Panc1 (cell line): ENCODE data around the gene SRC.

Experiments
- POLR2AphosphoS5 ChIP-seq: IDR thresholded peaks from 2 replicates; pipeline ENCODE4 v1.6.1; 2012; ENCODE audit warnings: mild to moderate bottlenecking, low read depth, low read length, moderate library complexity
- TCF7L2 ChIP-seq: IDR thresholded peaks from 2 replicates; pipeline ENCODE4 v1.6.1; 2011; ENCODE audit warnings: mild to moderate bottlenecking, low read depth, low read length, inconsistent platforms
- TF ChIP-seq, protein P1 (sequence below): fragments of 450-650 bp; IDR thresholded peaks from 2 replicates; pipeline ENCODE4 v1.5.1; 2017; ENCODE audit warnings: mild to moderate bottlenecking
- TF ChIP-seq, protein P2 (sequence below), 2 experiments: IDR thresholded peaks; 2 replicates each; pipeline ENCODE4 v1.6.1; 2011 to 2012; ENCODE audit warnings: low read depth in 2 of 2, control low read depth in 1 of 2, low read length in 1 of 2, mild to moderate bottlenecking in 1 of 2, moderate library complexity in 1 of 2; ENCODE audit not compliant: insufficient read depth in 1 of 2

DNA sequence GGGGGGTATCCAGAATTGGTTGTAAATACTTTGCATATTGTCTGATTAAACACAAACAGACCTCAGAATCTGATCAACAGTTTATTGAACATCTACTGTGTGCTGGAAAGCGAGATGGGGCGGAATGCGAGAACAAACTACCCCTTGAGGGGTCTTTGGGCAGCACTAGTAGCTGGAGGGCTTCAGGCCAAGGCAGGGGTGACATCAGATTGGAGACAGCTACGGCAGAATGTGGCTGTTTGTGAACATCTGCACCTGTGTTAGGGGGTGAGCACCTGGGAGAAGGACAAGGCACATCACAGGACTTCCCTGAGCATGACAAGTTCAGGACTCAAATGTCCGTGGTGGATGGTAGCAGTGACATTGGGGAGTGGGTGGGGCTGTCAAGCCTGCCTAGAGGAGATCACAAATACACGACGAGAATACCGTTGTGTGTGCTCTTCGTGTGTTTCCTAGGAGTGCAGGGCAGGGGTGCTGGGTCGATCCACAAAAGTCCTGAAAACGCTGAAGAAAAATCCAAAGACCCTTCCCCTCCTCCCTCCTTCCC, 59.5 kb downstream of the SRC start:
- TF ChIP-seq, protein P1, sequence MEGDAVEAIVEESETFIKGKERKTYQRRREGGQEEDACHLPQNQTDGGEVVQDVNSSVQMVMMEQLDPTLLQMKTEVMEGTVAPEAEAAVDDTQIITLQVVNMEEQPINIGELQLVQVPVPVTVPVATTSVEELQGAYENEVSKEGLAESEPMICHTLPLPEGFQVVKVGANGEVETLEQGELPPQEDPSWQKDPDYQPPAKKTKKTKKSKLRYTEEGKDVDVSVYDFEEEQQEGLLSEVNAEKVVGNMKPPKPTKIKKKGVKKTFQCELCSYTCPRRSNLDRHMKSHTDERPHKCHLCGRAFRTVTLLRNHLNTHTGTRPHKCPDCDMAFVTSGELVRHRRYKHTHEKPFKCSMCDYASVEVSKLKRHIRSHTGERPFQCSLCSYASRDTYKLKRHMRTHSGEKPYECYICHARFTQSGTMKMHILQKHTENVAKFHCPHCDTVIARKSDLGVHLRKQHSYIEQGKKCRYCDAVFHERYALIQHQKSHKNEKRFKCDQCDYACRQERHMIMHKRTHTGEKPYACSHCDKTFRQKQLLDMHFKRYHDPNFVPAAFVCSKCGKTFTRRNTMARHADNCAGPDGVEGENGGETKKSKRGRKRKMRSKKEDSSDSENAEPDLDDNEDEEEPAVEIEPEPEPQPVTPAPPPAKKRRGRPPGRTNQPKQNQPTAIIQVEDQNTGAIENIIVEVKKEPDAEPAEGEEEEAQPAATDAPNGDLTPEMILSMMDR, result no peak
- TF ChIP-seq TCF7L2, result no peak
- TF ChIP-seq POLR2AphosphoS5, result no peak
- TF ChIP-seq, protein P2, sequence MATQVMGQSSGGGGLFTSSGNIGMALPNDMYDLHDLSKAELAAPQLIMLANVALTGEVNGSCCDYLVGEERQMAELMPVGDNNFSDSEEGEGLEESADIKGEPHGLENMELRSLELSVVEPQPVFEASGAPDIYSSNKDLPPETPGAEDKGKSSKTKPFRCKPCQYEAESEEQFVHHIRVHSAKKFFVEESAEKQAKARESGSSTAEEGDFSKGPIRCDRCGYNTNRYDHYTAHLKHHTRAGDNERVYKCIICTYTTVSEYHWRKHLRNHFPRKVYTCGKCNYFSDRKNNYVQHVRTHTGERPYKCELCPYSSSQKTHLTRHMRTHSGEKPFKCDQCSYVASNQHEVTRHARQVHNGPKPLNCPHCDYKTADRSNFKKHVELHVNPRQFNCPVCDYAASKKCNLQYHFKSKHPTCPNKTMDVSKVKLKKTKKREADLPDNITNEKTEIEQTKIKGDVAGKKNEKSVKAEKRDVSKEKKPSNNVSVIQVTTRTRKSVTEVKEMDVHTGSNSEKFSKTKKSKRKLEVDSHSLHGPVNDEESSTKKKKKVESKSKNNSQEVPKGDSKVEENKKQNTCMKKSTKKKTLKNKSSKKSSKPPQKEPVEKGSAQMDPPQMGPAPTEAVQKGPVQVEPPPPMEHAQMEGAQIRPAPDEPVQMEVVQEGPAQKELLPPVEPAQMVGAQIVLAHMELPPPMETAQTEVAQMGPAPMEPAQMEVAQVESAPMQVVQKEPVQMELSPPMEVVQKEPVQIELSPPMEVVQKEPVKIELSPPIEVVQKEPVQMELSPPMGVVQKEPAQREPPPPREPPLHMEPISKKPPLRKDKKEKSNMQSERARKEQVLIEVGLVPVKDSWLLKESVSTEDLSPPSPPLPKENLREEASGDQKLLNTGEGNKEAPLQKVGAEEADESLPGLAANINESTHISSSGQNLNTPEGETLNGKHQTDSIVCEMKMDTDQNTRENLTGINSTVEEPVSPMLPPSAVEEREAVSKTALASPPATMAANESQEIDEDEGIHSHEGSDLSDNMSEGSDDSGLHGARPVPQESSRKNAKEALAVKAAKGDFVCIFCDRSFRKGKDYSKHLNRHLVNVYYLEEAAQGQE (IDR thresholded peaks at IDR 0.05; ENCODE audit: insufficient read depth in 1 of 2, low read depth in 2 of 2, low read length in 1 of 2), result no peak
